Measurements from ENCODE around the gene MINK1.

GRCh38 chr17:4795168-4795567 lies 38.0 kb upstream of the MINK1 start:
- TF ChIP-seq CTCF (IDR thresholded peaks at IDR 0.05) (no peak), TP53 (CRISPR knock-in tag; IDR thresholded peaks at IDR 0.05) (no peak), TCF7 (CRISPR knock-in tag; IDR thresholded peaks at IDR 0.05; ENCODE audit: low read depth) (no peak), IRF2 (CRISPR knock-in tag; IDR thresholded peaks at IDR 0.05; ENCODE audit: borderline replicate concordance, low read depth) (no peak), CREB1 (CRISPR knock-in tag; IDR thresholded peaks at IDR 0.05) (no peak), ZNF263 (CRISPR knock-in tag; IDR thresholded peaks at IDR 0.05; ENCODE audit: low read depth) (no peak), USF2 (CRISPR knock-in tag; IDR thresholded peaks at IDR 0.05) (no peak), ATF6 (CRISPR knock-in tag; IDR thresholded peaks at IDR 0.05) (no peak), GRHL2 (CRISPR knock-in tag; IDR thresholded peaks at IDR 0.05; ENCODE audit: insufficient replicate concordance, severe bottlenecking) (no peak)

Measured in WTC11 (cell line).